K562 treated with DMSO at 1 percent for 24 hours (cell line): ENCODE data around the gene PPIB. TPM values are rescaled to one million over a fixed set of nuclear protein-coding genes. Genes with fewer than 3 reads are reported as not detected.

Experiments
- total RNA-seq: library from RNA; unstranded; fragments of 300-600 nt; gene quantifications from 2 replicates; pipeline ENCODE4 v1.2.3, GENCODE V29; 2022; ENCODE audit warnings: low read depth; ENCODE audit not compliant: insufficient read depth

PPIB gene
- total RNA-seq = 477 and 517 TPM in 2 replicates

DNA sequence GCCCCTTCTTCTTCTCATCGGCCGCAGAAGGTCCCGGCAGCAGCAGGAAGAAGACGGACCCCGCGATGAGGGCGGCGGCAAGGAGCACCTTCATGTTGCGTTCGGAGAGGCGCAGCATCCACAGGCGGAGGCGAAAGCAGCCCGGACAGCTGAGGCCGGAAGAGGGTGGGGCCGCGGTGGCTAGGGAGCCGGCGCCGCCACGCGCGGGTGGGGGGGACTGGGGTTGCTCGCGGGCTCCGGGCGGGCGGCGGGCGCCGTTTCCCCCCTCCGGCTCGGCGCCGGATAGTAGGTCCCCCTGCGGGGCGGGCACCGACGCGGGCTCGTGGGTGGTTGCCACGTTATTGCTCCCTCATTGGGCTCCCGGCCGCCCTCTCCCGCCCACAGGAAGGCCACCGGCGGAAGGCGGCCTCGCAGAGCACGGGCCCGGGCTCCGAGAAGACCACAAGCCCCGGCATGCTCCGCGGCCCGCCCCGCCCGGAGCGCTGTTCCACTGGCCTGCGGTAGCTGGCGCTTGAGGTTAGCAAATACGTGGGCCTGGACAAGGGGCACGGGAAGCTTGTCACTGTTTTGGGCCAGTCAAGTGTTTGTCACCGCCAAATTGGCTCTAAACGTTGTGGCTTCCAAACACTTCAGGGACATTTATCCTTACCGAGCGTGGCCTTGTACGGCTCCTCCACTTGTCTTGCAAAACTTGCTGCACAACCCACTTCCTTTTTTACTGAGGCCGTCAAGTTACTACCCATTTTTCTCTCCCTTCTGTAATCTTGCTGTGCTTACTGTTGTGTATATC lies at the start of gene PPIB:
TSS of gene PPIB (minus strand) at position 154 of the 790 bp plus-strand sequence. CDS start at position 118, 36 bp downstream.

DNA sequence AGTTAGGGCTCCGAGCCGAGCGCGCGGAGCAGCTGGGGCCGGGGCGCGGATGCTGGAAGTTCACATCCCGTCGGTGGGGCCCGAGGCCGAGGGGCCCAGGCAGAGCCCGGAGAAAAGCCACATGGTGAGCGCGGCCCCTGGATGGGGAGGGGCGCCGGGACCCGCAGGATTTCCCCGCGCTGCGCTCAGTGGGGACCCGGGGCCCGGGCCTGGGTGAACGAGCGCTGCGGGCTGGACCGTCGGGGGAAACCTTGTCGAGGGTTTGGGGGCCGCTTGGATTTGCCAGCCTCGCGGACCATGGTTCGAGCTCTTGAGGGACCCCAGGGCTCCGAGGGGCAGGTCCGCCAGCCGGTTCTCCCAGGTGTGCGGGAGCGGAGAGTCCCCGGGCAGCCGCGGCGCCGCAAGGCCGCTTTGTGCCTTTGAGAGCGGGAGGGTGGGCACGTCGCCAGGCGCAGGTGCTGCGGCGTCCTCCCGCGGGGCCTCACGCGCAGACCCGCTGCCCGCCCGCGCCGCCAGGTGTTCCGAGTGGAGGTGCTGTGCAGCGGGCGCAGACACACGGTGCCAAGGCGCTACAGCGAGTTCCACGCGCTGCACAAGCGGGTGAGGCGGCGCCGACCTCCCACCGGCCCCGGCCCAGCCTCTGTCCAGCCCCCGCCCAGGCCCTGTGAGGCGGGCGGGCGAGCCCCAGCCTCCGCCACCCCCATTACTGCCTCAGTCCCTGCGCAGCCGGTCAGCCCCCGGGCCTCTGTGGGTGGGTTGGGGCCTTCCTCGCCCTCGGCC lies 10.9 kb downstream of the PPIB start, which contains the start of gene SNX22:
TSS of gene SNX22 (plus strand) at position 5 of the 780 bp plus-strand sequence. CDS start at position 50, 45 bp downstream.

Other genes with a start within 250 kb of the PPIB start
- gene DAPK2, start 116.5 kb downstream of the PPIB start, total RNA-seq = 5.4 and 6.7 TPM in 2 replicates
- gene CIAO2A, start 69.2 kb downstream of the PPIB start, total RNA-seq = 121 TPM in 2 replicates
- gene SNX1, start 67.0 kb downstream of the PPIB start, total RNA-seq = 77.3 and 78.1 TPM in 2 replicates
- gene SNX22, start 11.3 kb downstream of the PPIB start, total RNA-seq = 1.1 and 1.2 TPM in 2 replicates
- gene CSNK1G1, start 193.2 kb upstream of the PPIB start, total RNA-seq = 5.5 and 6.9 TPM in 2 replicates
- 76.5 and 102 TPM in 2 replicates for gene PCLAF, start 218.4 kb upstream of the PPIB start, total RNA-seq
- 18.7 and 21.4 TPM in 2 replicates for gene TRIP4, start 224.8 kb upstream of the PPIB start, total RNA-seq